Measurements from ENCODE around the gene CTDSP2.

DNA sequence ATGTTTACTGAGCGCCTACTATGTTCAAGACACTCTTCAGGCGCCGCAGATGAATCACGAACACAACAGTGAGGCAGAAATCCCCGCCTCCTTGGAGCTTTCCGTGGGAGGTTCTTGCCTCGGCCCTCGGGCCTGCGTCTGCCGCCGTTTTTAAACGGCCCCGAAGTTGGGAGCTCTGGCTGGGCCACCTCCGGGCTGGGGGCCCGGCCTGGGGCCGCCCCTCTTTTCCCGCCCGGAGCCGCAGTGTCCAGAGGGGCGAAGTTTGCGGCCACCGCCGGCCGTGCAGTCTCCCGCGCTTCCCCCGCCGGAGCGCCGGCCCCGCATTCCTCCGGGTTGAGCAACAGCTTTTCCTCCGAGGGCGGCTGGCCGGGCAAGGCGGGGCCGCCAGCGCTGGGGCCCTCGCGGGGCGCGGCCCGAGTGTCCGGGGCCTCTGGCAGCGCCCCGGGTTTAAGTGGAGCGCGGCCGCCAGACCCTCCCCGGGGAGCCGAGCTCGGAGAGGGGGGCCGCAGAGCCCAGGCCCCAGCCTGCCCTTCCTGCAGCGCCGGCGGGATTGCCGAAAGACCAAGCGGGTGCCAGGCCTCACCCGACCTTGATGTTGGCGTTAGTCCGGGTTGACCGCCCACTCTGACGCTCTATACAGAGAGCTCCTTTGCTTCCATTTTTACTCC, 18.7 kb upstream of the CTDSP2 start:
- TF ChIP-seq CTCF (IDR thresholded peaks at IDR 0.05; ENCODE audit: low read depth, low read length) (no peak), EZH2phosphoT487 (IDR thresholded peaks at IDR 0.05; ENCODE audit: low read depth) (no peak)
